Karpas-422 (cell line): Measurements from ENCODE around the gene ATP8A2. TPM values are rescaled to one million over a fixed set of nuclear protein-coding genes. Genes with fewer than 3 reads are reported as not detected.
"Not testable (repeated sequence)": the region's sequence is repeated elsewhere in the genome, so short reads cannot be mapped to it uniquely, and the experiment has no call there.

Source experiments
- DNase-seq: peaks from one replicate; pipeline ENCODE4 v3.0.0-alpha.2; 2015
- H2AFZ ChIP-seq: fragments of 200-600 bp; sonication (generic); 2 replicates; pipeline ENCODE4 v1.6.1; 2014; ENCODE audit warnings: antibody characterized with exemption, low read length, mixed read lengths
- H3K27ac ChIP-seq: fragments of 200-600 bp; sonication (generic); 2 replicates; pipeline ENCODE4 v1.5.1; 2014; ENCODE audit warnings: mild to moderate bottlenecking, low read length, moderate library complexity
- H3K27me3 ChIP-seq: fragments of 200-600 bp; sonication (generic); 2 replicates; pipeline ENCODE4 v1.6.1; 2014; ENCODE audit warnings: low read length, mixed read lengths
- H3K36me3 ChIP-seq: fragments of 200-600 bp; sonication (generic); 2 replicates; pipeline ENCODE4 v1.6.1; 2014; ENCODE audit warnings: low read length, mixed read lengths; ENCODE audit not compliant: insufficient read depth
- H3K4me1 ChIP-seq: fragments of 200-600 bp; sonication (generic); 2 replicates; pipeline ENCODE4 v1.6.1; 2014; ENCODE audit warnings: mild to moderate bottlenecking, low read length, mixed read lengths
- H3K4me2 ChIP-seq: fragments of 200-600 bp; sonication (generic); 2 replicates; pipeline ENCODE4 v1.6.1; 2014; ENCODE audit warnings: low read length, low read depth, mild to moderate bottlenecking; ENCODE audit not compliant: poor library complexity, severe bottlenecking
- H3K4me3 ChIP-seq: fragments of 200-600 bp; sonication (generic); 2 replicates; pipeline ENCODE4 v1.5.1; 2014; ENCODE audit warnings: mild to moderate bottlenecking, antibody characterized with exemption, low read length, mixed read lengths
- H3K79me2 ChIP-seq: fragments of 200-600 bp; sonication (generic); 2 replicates; pipeline ENCODE4 v1.6.1; 2014; ENCODE audit warnings: mild to moderate bottlenecking, low read length, mixed read lengths
- H3K9ac ChIP-seq: fragments of 200-600 bp; sonication (generic); 2 replicates; pipeline ENCODE4 v1.6.0; 2014; ENCODE audit warnings: low read length
- H3K9me2 ChIP-seq: fragments of 200-600 bp; sonication (generic), shearing (Covaris generic); replicated peaks from 2 replicates; pipeline ENCODE4 v1.6.0; 2014; ENCODE audit warnings: mild to moderate bottlenecking, low read length, moderate library complexity; ENCODE audit not compliant: insufficient read depth
- H3K9me3 ChIP-seq: fragments of 300-700, 200-600 bp; sonication (generic); 2 replicates; pipeline ENCODE4 v1.6.1; 2014; ENCODE audit warnings: low read length, mixed read lengths
- H4K20me1 ChIP-seq: fragments of 200-600 bp; sonication (generic); 2 replicates; pipeline ENCODE4 v1.6.1; 2014; ENCODE audit warnings: mild to moderate bottlenecking, antibody characterized with exemption, low read length, low read depth; ENCODE audit not compliant: insufficient read depth
- total RNA-seq: library from RNA; depleted of rRNA; stranded (reverse); fragments of >200 nt; shearing (Covaris generic); gene quantifications from 2 replicates; pipeline ENCODE4 v1.2.3, GENCODE V29; 2014; ENCODE audit warnings: low replicate concordance

Gene ATP8A2
- total RNA-seq, 1 experiment from 2014 or later = not detected

GRCh38 chr13:25770601-25771000 is 398.8 kb downstream of the ATP8A2 start:
- Histone ChIP-seq H3K4me1 (no peaks in the 10 kb centered on the region), H3K27me3 (no peaks in the 10 kb centered on the region), H3K4me2 (no peak overlapping the region), H3K36me3 (no peaks in the 10 kb centered on the region), H4K20me1 (no peaks in the 10 kb centered on the region), H2AFZ (no peak overlapping the region), H3K27ac (no peak overlapping the region), H3K9me2 (no peaks in the 10 kb centered on the region), H3K9me3 (no peaks in the 10 kb centered on the region), H3K9ac (no peak overlapping the region), H3K79me2 (no peaks in the 10 kb centered on the region), H3K4me3 (no peak overlapping the region)
- no peak for DNase-seq

GRCh38 chr13:25771202-25771601 is 399.4 kb downstream of the ATP8A2 start:
- no peaks in the 10 kb centered on the region for H3K36me3 ChIP-seq
- no peak overlapping the region for H2AFZ ChIP-seq
- no peak overlapping the region for H3K27ac ChIP-seq
- H3K9ac ChIP-seq = no peak overlapping the region
- H3K4me1 ChIP-seq = no peaks in the 10 kb centered on the region
- DNase-seq = no peak
- no peak overlapping the region for H3K4me2 ChIP-seq
- H3K4me3 ChIP-seq = no peak overlapping the region
- H4K20me1 ChIP-seq = no peaks in the 10 kb centered on the region
- H3K79me2 ChIP-seq = no peaks in the 10 kb centered on the region
- H3K9me3 ChIP-seq = no peaks in the 10 kb centered on the region
- no peaks in the 10 kb centered on the region for H3K9me2 ChIP-seq
- no peaks in the 10 kb centered on the region for H3K27me3 ChIP-seq

- no peak for DNase-seq
- no peak overlapping the region for H3K4me3 ChIP-seq
- no peak overlapping the region for H2AFZ ChIP-seq
Measured at GRCh38 chr13:25771641-25772478, 400.1 kb downstream of the ATP8A2 start.

GRCh38 chr13:25772534-25772933 is 400.8 kb downstream of the ATP8A2 start:
- H3K4me3 ChIP-seq, H3K9me3 ChIP-seq, H3K9me2 ChIP-seq, H3K36me3 ChIP-seq, H3K4me2 ChIP-seq, H3K27ac ChIP-seq, H4K20me1 ChIP-seq, H3K9ac ChIP-seq, H3K27me3 ChIP-seq, DNase-seq, H2AFZ ChIP-seq, H3K4me1 ChIP-seq, H3K79me2 ChIP-seq: not testable (repeated sequence)

More at GRCh38 chr13:25771641-25772478, 400.1 kb downstream of the ATP8A2 start:
- Histone ChIP-seq H3K9me3 (no peaks in the 10 kb centered on the region), H3K4me2 (no peak overlapping the region), H3K9ac (no peak overlapping the region), H3K4me1 (no peaks in the 10 kb centered on the region), H3K36me3 (no peaks in the 10 kb centered on the region), H3K27me3 (no peaks in the 10 kb centered on the region), H3K79me2 (no peaks in the 10 kb centered on the region), H3K27ac (no peak overlapping the region), H4K20me1 (no peaks in the 10 kb centered on the region), H3K9me2 (no peaks in the 10 kb centered on the region)

GRCh38 chr13:25774056-25774455 is 402.3 kb downstream of the ATP8A2 start:
- not testable (repeated sequence) for H3K9me2 ChIP-seq, H4K20me1 ChIP-seq, DNase-seq, H3K27ac ChIP-seq, H3K9ac ChIP-seq, H3K79me2 ChIP-seq, H2AFZ ChIP-seq, H3K9me3 ChIP-seq, H3K36me3 ChIP-seq, H3K4me3 ChIP-seq, H3K4me1 ChIP-seq, H3K4me2 ChIP-seq, H3K27me3 ChIP-seq

- Histone ChIP-seq H3K4me2 (no peak overlapping the region), H3K27ac (no peak overlapping the region), H3K4me1 (peaks cover 8% of the 10 kb centered on the region), H3K9me2 (no peaks in the 10 kb centered on the region), H3K9me3 (no peaks in the 10 kb centered on the region), H3K4me3 (no peak overlapping the region), H4K20me1 (no peaks in the 10 kb centered on the region), H3K27me3 (no peaks in the 10 kb centered on the region), H3K36me3 (no peaks in the 10 kb centered on the region), H2AFZ (no peak overlapping the region), H3K79me2 (no peaks in the 10 kb centered on the region), H3K9ac (no peak overlapping the region)
- no peak for DNase-seq
Measured at GRCh38 chr13:25775275-25775674, 403.5 kb downstream of the ATP8A2 start.

GRCh38 chr13:25775986-25776385 is 404.2 kb downstream of the ATP8A2 start:
- Histone ChIP-seq H3K9ac (no peak overlapping the region), H3K36me3 (no peaks in the 10 kb centered on the region), H3K4me1 (peaks cover 8% of the 10 kb centered on the region), H3K27me3 (no peaks in the 10 kb centered on the region), H3K79me2 (no peaks in the 10 kb centered on the region), H3K9me2 (no peaks in the 10 kb centered on the region), H3K9me3 (no peaks in the 10 kb centered on the region), H3K4me2 (no peak overlapping the region), H2AFZ (no peak overlapping the region), H3K27ac (no peak overlapping the region), H3K4me3 (no peak overlapping the region), H4K20me1 (no peaks in the 10 kb centered on the region)
- no peak for DNase-seq

- H3K9ac ChIP-seq = no peak overlapping the region
- no peaks in the 10 kb centered on the region for H3K79me2 ChIP-seq
- no peaks in the 10 kb centered on the region for H3K9me3 ChIP-seq
- no peak overlapping the region for H2AFZ ChIP-seq
- no peaks in the 10 kb centered on the region for H4K20me1 ChIP-seq
- no peaks in the 10 kb centered on the region for H3K27me3 ChIP-seq
- H3K27ac ChIP-seq = no peak overlapping the region
- no peaks in the 10 kb centered on the region for H3K36me3 ChIP-seq
- H3K9me2 ChIP-seq = no peaks in the 10 kb centered on the region
- DNase-seq = no peak
- H3K4me1 ChIP-seq = peaks cover 8% of the 10 kb centered on the region
- H3K4me2 ChIP-seq = no peak overlapping the region
- no peak overlapping the region for H3K4me3 ChIP-seq
Measured at GRCh38 chr13:25776722-25777121, 404.9 kb downstream of the ATP8A2 start.
